ENCODE results near the gene RNASEL. TPM values are rescaled to one million over a fixed set of nuclear protein-coding genes. Genes with fewer than 3 reads are reported as not detected.

The RNASEL gene
- total and polyA plus RNA-seq, 2 experiments from 2014 or later = 0.87 to 2.2 TPM

DNA sequence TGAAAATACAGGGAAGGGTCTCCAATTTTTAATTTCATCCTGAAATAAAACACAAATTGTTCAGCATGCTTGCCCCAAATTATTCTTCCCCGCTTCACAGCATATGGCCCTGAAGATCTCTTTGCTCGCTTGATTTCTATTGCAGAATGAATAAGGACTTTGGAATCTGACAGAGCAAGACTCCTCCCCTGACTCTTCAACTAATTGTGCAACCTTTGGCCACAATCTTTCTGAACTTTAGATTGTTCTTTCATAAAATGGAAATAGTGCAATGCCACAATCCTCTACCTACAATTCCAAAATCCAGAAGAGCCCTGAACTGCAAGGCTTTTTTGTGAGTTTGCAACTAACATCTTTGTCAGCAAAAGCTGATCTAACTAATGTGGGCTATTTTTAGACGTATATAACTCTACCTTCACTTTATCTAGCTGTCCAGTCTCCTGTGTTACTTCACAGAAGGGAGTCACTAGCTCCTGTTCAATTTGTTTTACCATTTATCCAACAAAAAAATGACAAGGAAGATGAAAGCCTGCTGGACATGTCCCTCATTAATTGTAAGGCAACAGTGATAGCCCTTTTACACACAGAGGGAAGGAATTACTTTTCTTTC, 13.4 kb downstream of the RNASEL start:
- H3K4me1 ChIP-seq (ENCODE audit: low read depth) = no peaks in the 10 kb centered on the region
- H3K27ac ChIP-seq = no peak overlapping the region
- no peaks in the 10 kb centered on the region for H3K36me3 ChIP-seq
- H3K9me3 ChIP-seq (ENCODE audit: low read depth) = no peaks in the 10 kb centered on the region
- TF ChIP-seq CTCF (IDR thresholded peaks at IDR 0.05; ENCODE audit: low read depth, low read length) = no peak
- no peaks in the 10 kb centered on the region for H3K27me3 ChIP-seq
- DNase-seq (ENCODE audit: low read depth in 1 of 2, low spot score in 1 of 2) = peak in 1 of 2 donors; percentile 85
- no peak overlapping the region for H3K4me3 ChIP-seq

DNA sequence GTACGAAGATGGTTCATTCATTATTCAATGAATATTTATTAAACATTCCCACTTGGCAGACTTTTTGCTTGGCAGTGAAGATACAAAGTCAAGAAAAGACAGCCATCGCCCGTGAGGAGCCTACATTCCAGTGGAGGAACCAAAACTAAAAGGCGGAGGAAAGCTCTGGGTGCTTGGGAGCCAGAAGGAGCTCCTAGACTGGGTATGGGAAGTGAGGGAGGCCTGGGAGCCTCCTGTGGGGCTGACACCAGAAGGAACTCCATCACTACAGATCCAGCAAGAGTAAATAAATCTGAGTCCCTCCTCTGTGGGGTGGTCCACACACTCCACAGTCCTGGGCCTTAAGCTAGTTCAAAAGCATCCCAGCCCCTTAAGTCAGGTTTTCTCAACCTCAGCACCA, 14.9 kb downstream of the RNASEL start:
- no peak for TF ChIP-seq CTCF (IDR thresholded peaks at IDR 0.05; ENCODE audit: low read depth, low read length)
- no peaks in the 10 kb centered on the region for H3K27me3 ChIP-seq
- H3K36me3 ChIP-seq = no peaks in the 10 kb centered on the region
- no peaks in the 10 kb centered on the region for H3K4me1 ChIP-seq (ENCODE audit: low read depth)
- no peak for DNase-seq (ENCODE audit: low read depth in 1 of 2, low spot score in 1 of 2)
- no peak overlapping the region for H3K4me3 ChIP-seq
- no peak overlapping the region for H3K27ac ChIP-seq
- no peaks in the 10 kb centered on the region for H3K9me3 ChIP-seq (ENCODE audit: low read depth)

GRCh38 chr1:182570611-182570970, 18.5 kb downstream of the RNASEL start:
- Histone ChIP-seq H3K27me3 (no peaks in the 10 kb centered on the region), H3K4me1 (ENCODE audit: low read depth) (no peaks in the 10 kb centered on the region), H3K36me3 (no peaks in the 10 kb centered on the region), H3K9me3 (ENCODE audit: low read depth) (no peaks in the 10 kb centered on the region), H3K27ac (no peak overlapping the region), H3K4me3 (no peak overlapping the region)
- no peak for TF ChIP-seq CTCF (IDR thresholded peaks at IDR 0.05; ENCODE audit: low read depth, low read length)
- no peak for DNase-seq (ENCODE audit: low read depth in 1 of 2, low spot score in 1 of 2)

- no peaks in the 10 kb centered on the region for H3K27me3 ChIP-seq
- TF ChIP-seq CTCF (IDR thresholded peaks at IDR 0.05; ENCODE audit: low read depth, low read length) = no peak
- H3K9me3 ChIP-seq (ENCODE audit: low read depth) = no peaks in the 10 kb centered on the region
- no peaks in the 10 kb centered on the region for H3K36me3 ChIP-seq
- H3K4me3 ChIP-seq = no peak overlapping the region
- H3K4me1 ChIP-seq (ENCODE audit: low read depth) = no peaks in the 10 kb centered on the region
- no peak overlapping the region for H3K27ac ChIP-seq
- DNase-seq (ENCODE audit: low read depth in 1 of 2, low spot score in 1 of 2) = no peak
These were observed 19.0 kb downstream of the RNASEL start for GRCh38 chr1:182569939-182570610.

- no peak overlapping the region for H3K27ac ChIP-seq
- H3K4me1 ChIP-seq (ENCODE audit: low read depth) = no peaks in the 10 kb centered on the region
- no peaks in the 10 kb centered on the region for H3K36me3 ChIP-seq
- DNase-seq (ENCODE audit: low read depth in 1 of 2, low spot score in 1 of 2) = no peak
- H3K27me3 ChIP-seq = no peaks in the 10 kb centered on the region
- no peak for TF ChIP-seq CTCF (IDR thresholded peaks at IDR 0.05; ENCODE audit: low read depth, low read length)
- H3K4me3 ChIP-seq = no peak overlapping the region
- H3K9me3 ChIP-seq (ENCODE audit: low read depth) = no peaks in the 10 kb centered on the region
These were observed 20.3 kb downstream of the RNASEL start for GRCh38 chr1:182568647-182569284.
